BLaER1 treated with 17β-estradiol and CSF1 and Interleukin-3, amounts not matched to agents 10 nM and 100 nM (cell line): Measurements from ENCODE around the gene DOCK10.

Experiments
- H3K27ac ChIP-seq, 11 experiments: shearing (Covaris generic); formaldehyde crosslinking; 2 replicates each; pipeline ENCODE4 v1.8.1; 2022
- H3K27me3 ChIP-seq, 11 experiments: shearing (Covaris generic); formaldehyde crosslinking; 2 replicates each; pipeline ENCODE4 v1.8.1; 2022
- H3K36me3 ChIP-seq, 11 experiments: shearing (Covaris generic); formaldehyde crosslinking; 2 replicates each; pipeline ENCODE4 v1.8.1; 2022
- H3K4me1 ChIP-seq, 10 experiments: shearing (Covaris generic); formaldehyde crosslinking; 2 replicates each; pipeline ENCODE4 v1.8.1; 2022
- H3K4me2 ChIP-seq, 11 experiments: shearing (Covaris generic); formaldehyde crosslinking; 2 replicates each; pipeline ENCODE4 v1.8.1; 2022
- H3K4me3 ChIP-seq, 10 experiments: shearing (Covaris generic); formaldehyde crosslinking; 2 replicates each; pipeline ENCODE4 v1.8.1; 2022
- H3K9ac ChIP-seq, 11 experiments: shearing (Covaris generic); formaldehyde crosslinking; 2 replicates each; pipeline ENCODE4 v1.8.1; 2022
- H3K9me3 ChIP-seq, 11 experiments: shearing (Covaris generic); formaldehyde crosslinking; replicated peaks in 1 of 11; 2 replicates each; pipeline ENCODE4 v1.8.1; 2022
- H4K20me1 ChIP-seq, 11 experiments: shearing (Covaris generic); formaldehyde crosslinking; 2 replicates each; pipeline ENCODE4 v1.8.1; 2022
- Cebpa-rat ChIP-seq, 11 experiments: shearing (Covaris generic); IDR thresholded peaks; 2 replicates each; pipeline ENCODE4 v1.8.1; 2022

Gene DOCK10

GRCh38 chr2:224959556-224959955 lies 82.7 kb downstream of the DOCK10 start:
- Histone ChIP-seq H3K27ac (no peak overlapping the region), H3K4me1 (peaks cover 5 to 39% (median 19%) of the 10 kb centered on the region in 10 experiments; a peak in 18 of 20 replicates), H3K9ac (no peak overlapping the region), H3K9me3 (peaks cover 0 to 11% (median 6%) of the 10 kb centered on the region in 11 experiments; a peak in 6 of 22 replicates), H3K4me3 (no peak overlapping the region), H4K20me1 (peaks cover 0 to 12% (median 0%) of the 10 kb centered on the region in 11 experiments; a peak in 4 of 22 replicates), H3K4me2 (peak overlapping the region in 1 of 11 experiments; percentile 18; a peak in 1 of 22 replicates), H3K27me3 (no peaks in the 10 kb centered on the region), H3K36me3 (peaks cover 0 to 8% (median 0%) of the 10 kb centered on the region in 11 experiments; a peak in 3 of 22 replicates)
- no peak for TF ChIP-seq Cebpa-rat (IDR thresholded peaks at IDR 0.05)

DNA sequence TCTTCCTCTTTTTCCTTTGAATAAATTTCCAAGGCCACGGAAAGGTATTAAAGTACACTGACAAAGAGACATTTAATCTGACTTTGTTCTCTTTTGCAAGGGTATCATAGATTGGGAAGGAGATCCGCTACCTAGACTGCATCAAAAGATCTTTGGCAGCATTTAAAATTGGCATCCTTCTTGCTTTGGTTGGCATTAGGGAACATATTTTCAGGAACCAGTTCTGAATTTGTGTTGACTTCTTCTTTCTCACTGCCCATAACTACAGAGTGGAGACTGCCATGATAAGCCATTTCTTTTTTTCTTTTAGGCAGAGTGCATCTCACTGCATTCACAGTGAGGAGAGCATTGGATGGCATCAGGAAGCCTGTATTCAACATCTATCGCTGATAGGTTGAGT lies 83.4 kb downstream of the DOCK10 start:
- Histone ChIP-seq H3K27ac (peak overlapping the region in 1 of 11 experiments; percentile 8; a peak in 2 of 22 replicates), H3K4me2 (peak overlapping the region in 3 of 11 experiments; percentile 18 to 60 (median 59); a peak in 6 of 22 replicates), H3K27me3 (no peaks in the 10 kb centered on the region), H3K36me3 (peaks cover 0 to 7% (median 0%) of the 10 kb centered on the region in 11 experiments; a peak in 2 of 22 replicates), H3K9me3 (peaks cover 0 to 11% (median 6%) of the 10 kb centered on the region in 11 experiments; a peak in 6 of 22 replicates), H3K4me1 (peaks cover 6 to 46% (median 20%) of the 10 kb centered on the region in 10 experiments; a peak in 18 of 20 replicates), H4K20me1 (peaks cover 0 to 12% (median 0%) of the 10 kb centered on the region in 11 experiments; a peak in 4 of 22 replicates), H3K9ac (no peak overlapping the region), H3K4me3 (no peak overlapping the region)
- TF ChIP-seq Cebpa-rat (IDR thresholded peaks at IDR 0.05) = no peak

DNA sequence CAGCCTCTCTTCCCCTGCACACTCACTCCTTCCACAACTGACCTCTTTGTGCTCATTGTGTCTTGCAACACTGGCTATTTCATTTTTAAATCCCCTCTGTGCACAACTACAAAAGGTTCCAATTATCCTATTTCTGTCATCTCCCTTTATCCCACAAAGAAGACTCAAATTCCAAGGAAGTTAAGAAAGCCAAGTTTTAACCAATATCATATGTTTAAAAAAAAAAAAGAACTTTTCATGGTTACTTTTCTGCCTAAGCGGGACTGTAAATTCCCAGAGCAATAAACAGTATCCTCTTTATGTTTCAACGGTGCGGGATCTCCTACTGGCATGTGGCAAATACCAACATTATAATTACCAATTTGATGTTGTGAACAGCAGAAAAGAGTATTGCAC lies 83.8 kb downstream of the DOCK10 start:
- Histone ChIP-seq H4K20me1 (peaks cover 0 to 12% (median 0%) of the 10 kb centered on the region in 11 experiments; a peak in 5 of 22 replicates), H3K36me3 (peaks cover 0 to 7% (median 0%) of the 10 kb centered on the region in 11 experiments; a peak in 2 of 22 replicates), H3K4me1 (peaks cover 11 to 50% (median 24%) of the 10 kb centered on the region in 10 experiments), H3K27me3 (no peaks in the 10 kb centered on the region), H3K9me3 (peaks cover 0 to 11% (median 6%) of the 10 kb centered on the region in 11 experiments; a peak in 6 of 22 replicates), H3K4me2 (peak overlapping the region in 3 of 11 experiments; percentile 18 to 60 (median 59); a peak in 7 of 22 replicates), H3K9ac (no peak overlapping the region), H3K27ac (peak overlapping the region in 1 of 11 experiments; percentile 8; a peak in 2 of 22 replicates), H3K4me3 (no peak overlapping the region)
- TF ChIP-seq Cebpa-rat (IDR thresholded peaks at IDR 0.05) = no peak

GRCh38 chr2:224957540-224958461 lies 84.5 kb downstream of the DOCK10 start:
- no peak overlapping the region for H3K4me3 ChIP-seq
- H3K9ac ChIP-seq = no peak overlapping the region

GRCh38 chr2:224956706-224957105 lies 85.6 kb downstream of the DOCK10 start:
- peak overlapping the region in 2 of 11 experiments; percentile 59 to 60; a peak in 2 of 22 replicates for H3K4me2 ChIP-seq
- H3K4me1 ChIP-seq = peaks cover 26 to 68% (median 41%) of the 10 kb centered on the region in 10 experiments

More at GRCh38 chr2:224957540-224958461, 84.5 kb downstream of the DOCK10 start:
- Histone ChIP-seq H4K20me1 (peaks cover 0 to 17% (median 0%) of the 10 kb centered on the region in 11 experiments; a peak in 5 of 22 replicates), H3K27ac (no peak overlapping the region), H3K4me1 (peaks cover 17 to 57% (median 31%) of the 10 kb centered on the region in 10 experiments), H3K4me2 (peak overlapping the region in 6 of 11 experiments; percentile 16 to 60 (median 32); a peak in 10 of 22 replicates), H3K36me3 (peaks cover 0 to 7% (median 0%) of the 10 kb centered on the region in 11 experiments; a peak in 2 of 22 replicates), H3K9me3 (peaks cover 0 to 12% (median 5%) of the 10 kb centered on the region in 11 experiments; a peak in 6 of 22 replicates), H3K27me3 (no peaks in the 10 kb centered on the region)
- TF ChIP-seq Cebpa-rat (IDR thresholded peaks at IDR 0.05) = no peak

DNA sequence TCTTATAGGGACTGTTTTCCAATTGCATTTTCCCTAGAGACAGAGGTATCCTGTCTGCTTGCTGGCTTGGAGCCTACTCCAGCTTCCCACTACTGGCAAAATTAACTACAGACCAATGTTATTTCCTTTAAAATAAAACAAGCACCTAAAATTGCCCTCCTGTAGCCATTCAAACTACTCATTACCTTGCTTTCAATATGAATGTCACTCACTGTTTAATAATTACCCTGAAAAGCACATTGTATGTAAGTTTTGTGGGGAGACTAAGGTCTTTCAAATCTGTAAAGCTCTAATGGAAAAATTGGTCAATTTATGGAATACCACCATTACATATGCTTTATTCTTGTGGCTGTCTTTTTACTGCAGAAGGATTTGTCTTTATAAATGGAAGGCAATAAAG lies 87.3 kb downstream of the DOCK10 start:
- Histone ChIP-seq H3K4me3 (no peak overlapping the region), H3K9ac (no peak overlapping the region), H3K27ac (no peak overlapping the region), H3K4me2 (peak overlapping the region in 3 of 11 experiments; percentile 27 to 37 (median 31); a peak in 4 of 22 replicates), H3K9me3 (peaks cover 0 to 6% (median 0%) of the 10 kb centered on the region in 11 experiments; a peak in 4 of 22 replicates), H3K36me3 (peaks cover 0 to 4% (median 0%) of the 10 kb centered on the region in 11 experiments; a peak in 1 of 22 replicates), H3K27me3 (no peaks in the 10 kb centered on the region), H3K4me1 (peaks cover 42 to 84% (median 56%) of the 10 kb centered on the region in 10 experiments), H4K20me1 (peaks cover 0 to 17% (median 0%) of the 10 kb centered on the region in 11 experiments; a peak in 5 of 22 replicates)
- TF ChIP-seq Cebpa-rat (IDR thresholded peaks at IDR 0.05) = no peak

More at GRCh38 chr2:224956706-224957105, 85.6 kb downstream of the DOCK10 start:
- H3K9me3 ChIP-seq = peaks cover 0 to 13% (median 2%) of the 10 kb centered on the region in 11 experiments; a peak in 7 of 22 replicates
- no peak overlapping the region for H3K9ac ChIP-seq
- H4K20me1 ChIP-seq = peaks cover 0 to 17% (median 0%) of the 10 kb centered on the region in 11 experiments; a peak in 5 of 22 replicates
- no peak overlapping the region for H3K4me3 ChIP-seq
- no peak overlapping the region for H3K27ac ChIP-seq
- TF ChIP-seq Cebpa-rat (IDR thresholded peaks at IDR 0.05) = no peak
- H3K36me3 ChIP-seq = peaks cover 0 to 4% (median 0%) of the 10 kb centered on the region in 11 experiments; a peak in 2 of 22 replicates
- no peaks in the 10 kb centered on the region for H3K27me3 ChIP-seq

- H3K9ac ChIP-seq = no peak overlapping the region; a peak in 1 of 22 replicates
- peaks cover 0 to 4% (median 0%) of the 10 kb centered on the region in 11 experiments; a peak in 1 of 22 replicates for H3K36me3 ChIP-seq
- no peak for TF ChIP-seq Cebpa-rat (IDR thresholded peaks at IDR 0.05)
- H3K4me1 ChIP-seq = peaks cover 61 to 83% (median 70%) of the 10 kb centered on the region in 10 experiments
- H3K9me3 ChIP-seq = peaks cover 0 to 6% (median 0%) of the 10 kb centered on the region in 11 experiments; a peak in 4 of 22 replicates
- no peaks in the 10 kb centered on the region for H3K27me3 ChIP-seq
- H4K20me1 ChIP-seq = peaks cover 0 to 9% (median 0%) of the 10 kb centered on the region in 11 experiments; a peak in 5 of 22 replicates
- peak overlapping the region; percentile 40 to 93 (median 67) for H3K4me2 ChIP-seq
- no peak overlapping the region for H3K4me3 ChIP-seq
- H3K27ac ChIP-seq = peak overlapping the region in 7 of 11 experiments; percentile 4 to 97 (median 72); a peak in 10 of 22 replicates
Observed at GRCh38 chr2:224952936-224953657, 89.2 kb downstream of the DOCK10 start.
